OCI-LY3 (cell line): ENCODE results near the gene ASRGL1.

Source experiments
- EZH2phosphoT487 ChIP-seq: fragments of 200-600 bp; shearing (Covaris generic); IDR thresholded peaks from 2 replicates; pipeline ENCODE4 v1.6.1; 2018; ENCODE audit warnings: antibody characterized with exemption, mixed run types, low read depth
- TF ChIP-seq, protein P1 (sequence below): fragments of 200-600, 300-600 bp; sonication (generic); IDR thresholded peaks from 2 replicates; pipeline ENCODE4 v1.5.1; 2014; ENCODE audit warnings: antibody characterized with exemption, low read length, low read depth

GRCh38 chr11:62433904-62434276, 96.6 kb downstream of the ASRGL1 start:
- TF ChIP-seq, protein P1, sequence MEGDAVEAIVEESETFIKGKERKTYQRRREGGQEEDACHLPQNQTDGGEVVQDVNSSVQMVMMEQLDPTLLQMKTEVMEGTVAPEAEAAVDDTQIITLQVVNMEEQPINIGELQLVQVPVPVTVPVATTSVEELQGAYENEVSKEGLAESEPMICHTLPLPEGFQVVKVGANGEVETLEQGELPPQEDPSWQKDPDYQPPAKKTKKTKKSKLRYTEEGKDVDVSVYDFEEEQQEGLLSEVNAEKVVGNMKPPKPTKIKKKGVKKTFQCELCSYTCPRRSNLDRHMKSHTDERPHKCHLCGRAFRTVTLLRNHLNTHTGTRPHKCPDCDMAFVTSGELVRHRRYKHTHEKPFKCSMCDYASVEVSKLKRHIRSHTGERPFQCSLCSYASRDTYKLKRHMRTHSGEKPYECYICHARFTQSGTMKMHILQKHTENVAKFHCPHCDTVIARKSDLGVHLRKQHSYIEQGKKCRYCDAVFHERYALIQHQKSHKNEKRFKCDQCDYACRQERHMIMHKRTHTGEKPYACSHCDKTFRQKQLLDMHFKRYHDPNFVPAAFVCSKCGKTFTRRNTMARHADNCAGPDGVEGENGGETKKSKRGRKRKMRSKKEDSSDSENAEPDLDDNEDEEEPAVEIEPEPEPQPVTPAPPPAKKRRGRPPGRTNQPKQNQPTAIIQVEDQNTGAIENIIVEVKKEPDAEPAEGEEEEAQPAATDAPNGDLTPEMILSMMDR: no peak
- no peak for TF ChIP-seq EZH2phosphoT487
